HG03575 (cell line): ENCODE measurements around the gene SERPINE2.

ENCODE experiments used
- ATAC-seq: cut with Tn5 transposase; IDR thresholded peaks from one replicate; pipeline ENCODE4 v1.9.1; 2021; ENCODE audit not compliant: unreplicated experiment, insufficient number of reproducible peaks, low FRiP score; ENCODE audit errors: extremely low read depth

Gene SERPINE2

GRCh38 chr2:224058048-224058775 is 19.1 kb upstream of the SERPINE2 start:
- ATAC-seq: no peak

DNA sequence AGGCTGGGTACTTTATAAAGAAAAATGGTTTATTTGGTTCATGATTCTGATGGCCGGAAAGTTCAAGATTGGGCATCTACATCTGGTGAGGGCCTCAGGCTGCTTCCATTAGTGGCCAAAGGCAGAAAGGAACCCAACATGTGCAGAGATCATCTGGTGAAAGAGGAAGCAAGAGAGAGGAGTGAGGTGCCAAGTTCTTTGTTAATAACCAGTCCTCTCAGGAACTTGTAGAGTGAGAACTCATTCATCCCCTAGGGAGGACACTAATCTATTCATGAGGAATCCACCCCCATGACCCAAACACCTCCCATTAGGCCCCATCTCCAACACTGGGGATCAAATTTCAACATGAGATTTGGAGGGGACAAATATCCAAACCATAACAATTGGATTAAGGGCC is 17.8 kb upstream of the SERPINE2 start:
- ATAC-seq: no peak

DNA sequence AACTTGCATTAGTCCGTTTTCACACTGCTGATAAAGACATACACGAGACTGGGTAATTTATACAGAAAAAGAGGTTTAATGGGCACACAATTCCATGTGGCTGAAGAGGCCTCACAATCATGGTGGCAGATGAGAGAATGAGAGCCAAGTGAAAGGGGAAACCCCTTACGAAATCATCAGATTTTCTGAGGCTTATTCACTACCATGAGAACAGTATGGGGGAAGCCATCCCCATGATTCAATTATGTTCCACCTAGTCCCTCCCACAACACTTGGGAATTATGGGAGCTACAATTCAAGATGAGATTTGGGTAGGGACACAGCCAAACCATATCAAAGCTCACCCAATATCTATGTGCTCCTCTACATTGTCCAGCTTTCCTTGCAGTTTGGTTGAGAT is 16.0 kb upstream of the SERPINE2 start:
- no peak for ATAC-seq

DNA sequence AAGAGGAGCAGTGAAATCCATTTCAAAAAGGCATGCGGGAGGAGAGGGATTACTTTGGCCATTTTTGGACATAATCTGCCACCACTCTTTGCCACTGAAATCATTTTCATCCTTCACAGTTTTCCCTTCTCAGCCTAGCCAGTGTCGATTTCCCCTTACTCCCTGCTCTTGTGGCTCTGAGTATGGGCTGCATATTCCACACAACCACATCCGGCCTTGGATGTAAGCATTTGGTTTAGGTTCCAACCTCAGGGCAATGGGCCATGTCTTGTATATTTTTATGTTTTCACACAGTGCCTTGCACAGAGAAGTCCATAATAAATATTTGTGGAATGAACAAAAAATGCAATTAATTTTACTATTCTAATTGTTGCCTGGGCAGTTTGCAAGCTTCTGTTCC is 7.7 kb upstream of the SERPINE2 start:
- no peak for ATAC-seq

DNA sequence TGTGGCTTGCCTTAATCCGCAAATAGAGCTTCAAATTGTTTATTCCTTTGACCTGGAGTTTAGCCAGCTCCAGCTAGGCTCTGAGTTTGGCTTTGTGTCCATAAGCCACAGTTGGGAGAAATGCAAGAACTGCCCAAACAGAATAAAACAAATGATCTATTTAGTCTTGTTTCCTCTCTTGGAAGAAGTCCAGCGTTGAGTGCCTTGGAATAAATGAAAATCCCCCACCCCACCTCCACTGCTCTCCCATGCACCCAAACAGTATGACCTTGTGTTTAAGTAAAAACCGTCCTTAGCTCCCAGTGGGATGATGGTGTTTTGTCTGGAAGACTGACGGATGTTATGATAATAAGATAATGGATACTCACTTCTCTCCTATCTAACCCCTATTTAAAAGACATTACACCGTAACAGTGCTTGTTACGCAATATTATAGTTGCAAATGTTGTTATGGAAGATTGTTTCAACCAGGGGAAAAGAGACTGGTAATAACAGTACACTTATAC is 3.2 kb upstream of the SERPINE2 start:
- no peak for ATAC-seq

- no peak for ATAC-seq
These were observed 2.5 kb upstream of the SERPINE2 start for GRCh38 chr2:224041554-224041953.

GRCh38 chr2:224040753-224041152 is 1.7 kb upstream of the SERPINE2 start:
- no peak for ATAC-seq

DNA sequence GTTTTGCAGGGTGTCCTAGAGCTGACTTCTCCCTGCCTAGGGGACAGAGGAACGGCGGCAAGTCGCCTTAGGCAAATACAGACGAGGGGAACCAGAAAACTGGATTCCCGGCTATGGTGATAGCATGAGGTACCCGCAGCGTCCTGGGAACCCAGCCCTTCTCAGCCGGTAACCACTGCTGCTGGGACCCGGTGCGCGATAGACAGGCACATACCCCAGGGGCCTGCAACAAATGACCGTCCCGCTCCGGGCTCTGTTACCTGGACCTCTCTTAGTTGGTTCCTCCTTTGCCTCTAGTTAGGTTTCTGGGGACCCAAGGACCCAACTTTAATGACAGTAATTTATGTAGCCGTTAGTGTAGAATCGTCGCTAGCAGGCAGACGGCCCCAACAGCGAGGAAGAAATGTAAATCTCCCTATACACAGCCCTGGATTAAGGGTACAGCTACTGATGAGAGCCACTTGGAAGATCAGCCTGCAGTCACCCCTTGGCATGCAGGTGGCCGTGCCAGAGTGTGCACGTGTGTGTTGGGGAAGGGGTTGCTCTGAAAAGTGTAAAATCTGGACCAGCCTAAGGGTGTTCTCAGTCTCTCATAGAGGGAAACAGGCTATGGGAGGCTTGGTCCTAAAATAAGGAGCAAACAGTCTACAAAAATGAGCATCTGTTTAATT is 819 bp upstream of the SERPINE2 start:
- ATAC-seq: no peak

DNA sequence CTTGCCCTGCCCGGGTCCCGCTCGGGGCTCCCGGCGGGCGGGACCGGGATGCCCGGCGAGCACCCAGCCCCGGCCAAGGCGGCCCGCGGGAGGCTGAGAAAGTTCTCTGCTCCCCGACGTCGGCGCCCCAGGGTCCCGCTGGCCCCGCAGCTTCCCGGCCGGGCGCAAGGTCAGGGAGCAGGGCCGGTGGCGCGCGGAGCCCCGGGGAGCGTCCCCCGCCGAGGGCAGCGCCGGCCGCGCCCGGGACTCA is 331 bp downstream of the SERPINE2 start:
- ATAC-seq: no peak

DNA sequence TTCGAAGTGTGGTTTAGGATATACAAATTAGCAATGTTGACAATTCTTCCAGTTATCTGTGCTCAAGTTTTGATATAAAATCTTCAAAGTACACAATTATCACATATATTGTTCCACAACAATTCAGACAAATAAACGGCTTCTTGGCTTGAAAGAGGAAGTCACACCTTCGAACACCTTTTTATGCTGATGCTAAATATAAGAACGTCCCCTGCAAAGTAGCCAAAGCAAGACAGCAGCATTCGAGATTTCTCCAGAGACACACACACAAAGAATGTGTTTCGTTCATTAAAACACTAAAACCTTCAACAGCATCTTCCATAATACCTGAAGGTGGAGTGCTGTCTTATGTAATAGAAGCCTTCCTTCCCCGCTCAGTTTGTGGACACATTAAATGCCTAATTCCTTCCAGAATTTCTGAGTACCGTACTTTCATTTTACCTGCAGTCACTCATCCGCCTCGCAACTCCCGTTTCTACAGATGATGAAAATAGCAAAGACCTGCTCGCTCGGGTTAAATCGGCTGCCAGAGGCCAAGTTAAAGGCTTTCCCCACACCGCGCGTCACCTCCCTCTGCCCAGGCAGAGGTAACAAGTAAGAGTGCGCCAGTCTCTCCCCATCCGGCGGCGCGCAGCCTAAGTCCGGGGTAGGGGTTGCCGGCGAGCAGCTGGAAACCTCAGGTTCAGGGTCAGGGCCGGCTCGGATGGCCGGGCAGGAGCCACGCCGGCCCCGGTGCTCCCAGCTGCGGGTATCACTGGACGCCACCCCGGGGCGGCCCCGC is 847 bp downstream of the SERPINE2 start:
- ATAC-seq: no peak

DNA sequence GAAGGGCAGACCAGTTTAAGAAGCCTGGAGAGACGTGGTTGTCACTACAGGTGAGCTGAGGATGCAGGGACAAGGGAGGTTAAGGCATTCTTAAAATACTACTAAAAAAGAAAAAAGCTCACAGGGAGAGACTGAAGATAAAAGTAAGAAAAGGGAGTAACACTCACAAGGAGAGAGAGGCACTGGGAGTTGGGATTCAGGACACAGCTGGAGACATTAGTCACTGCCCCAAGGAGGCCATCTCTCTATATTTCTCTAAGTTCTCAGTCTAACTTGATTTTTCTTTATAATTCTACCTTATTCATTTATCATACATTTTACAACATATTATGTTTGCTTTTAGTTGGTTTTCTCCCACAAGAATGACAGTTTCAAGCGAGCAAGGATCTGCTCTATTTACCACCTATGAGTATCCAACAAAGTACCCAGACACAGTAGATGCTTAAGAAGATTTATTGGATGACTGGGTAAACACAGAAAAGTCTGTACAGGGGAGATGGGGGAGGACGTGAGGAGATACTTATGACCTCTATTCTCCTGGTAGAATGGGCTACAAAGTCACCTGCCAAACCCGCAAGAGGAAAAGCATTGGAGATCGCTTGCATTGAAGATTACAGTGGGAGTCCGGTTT is 2.2 kb downstream of the SERPINE2 start:
- no peak for ATAC-seq

GRCh38 chr2:224034017-224034416 is 5.1 kb downstream of the SERPINE2 start:
- ATAC-seq: no peak

GRCh38 chr2:224033601-224034000 is 5.5 kb downstream of the SERPINE2 start:
- ATAC-seq: no peak

DNA sequence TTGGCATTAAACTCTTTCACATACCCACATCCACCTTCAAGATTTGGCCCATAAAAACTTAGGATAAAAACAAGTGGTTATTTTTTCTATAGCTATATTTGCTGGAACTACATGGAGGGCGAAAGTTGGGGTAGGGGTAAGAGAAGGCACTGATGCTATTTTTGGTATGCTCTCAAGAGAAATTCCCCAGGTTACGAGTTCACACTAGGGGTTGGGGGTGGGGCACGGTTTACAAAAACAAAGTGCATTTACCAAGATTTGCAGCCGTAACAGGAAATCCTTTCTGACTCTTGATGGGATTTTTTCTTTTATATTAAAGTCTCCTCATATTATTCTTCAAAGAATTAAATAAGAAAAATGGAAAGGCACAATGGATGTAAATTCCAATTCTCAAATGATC is 6.8 kb downstream of the SERPINE2 start:
- no peak for ATAC-seq

DNA sequence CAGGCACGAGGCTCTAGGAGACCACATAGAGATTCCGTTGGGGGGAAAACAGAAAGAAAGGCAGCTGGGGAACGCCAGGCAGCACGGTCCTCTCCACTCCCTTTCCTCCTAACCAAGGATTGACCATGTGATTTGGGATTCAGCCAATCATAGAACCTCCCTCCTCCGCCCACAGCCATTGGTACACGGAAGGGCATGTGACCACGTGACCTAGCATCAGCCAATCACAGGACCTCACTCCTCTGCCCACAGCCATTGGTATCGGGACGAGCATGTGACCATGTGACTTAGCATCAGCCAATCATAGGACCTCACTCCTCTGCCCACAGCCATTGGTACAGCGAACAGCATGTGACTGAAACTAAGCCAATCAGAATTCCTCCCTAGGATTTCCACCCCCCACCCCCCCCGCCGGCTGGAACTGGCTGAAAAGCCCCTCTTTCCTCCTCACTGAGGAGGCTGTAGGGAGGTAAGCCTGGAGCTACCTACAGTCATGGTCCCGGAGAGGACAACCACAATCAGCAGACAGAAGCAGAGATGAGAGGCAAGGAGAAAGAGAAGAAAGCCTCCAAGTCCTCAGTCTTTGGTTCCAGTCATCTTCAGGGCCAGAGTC is 7.6 kb downstream of the SERPINE2 start:
- no peak for ATAC-seq

DNA sequence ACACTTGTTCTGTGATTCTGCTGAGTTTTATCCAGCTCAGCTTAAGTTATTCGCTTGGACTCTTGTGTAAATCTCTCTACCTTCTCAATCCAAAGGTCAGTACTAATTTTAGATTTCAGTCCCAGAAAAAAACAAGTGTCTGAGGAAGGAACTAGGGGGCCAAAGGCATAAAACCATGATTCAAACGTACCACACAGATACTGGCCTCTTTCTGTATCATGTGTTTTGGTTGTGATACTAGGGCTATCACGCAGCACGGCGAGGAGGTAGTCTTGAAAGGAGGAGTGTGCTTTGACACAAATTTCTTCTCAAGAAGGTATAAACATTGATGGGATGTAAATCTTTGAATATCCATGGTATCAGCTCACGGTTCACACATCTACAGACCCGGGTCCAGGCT is 8.3 kb downstream of the SERPINE2 start:
- ATAC-seq: no peak

DNA sequence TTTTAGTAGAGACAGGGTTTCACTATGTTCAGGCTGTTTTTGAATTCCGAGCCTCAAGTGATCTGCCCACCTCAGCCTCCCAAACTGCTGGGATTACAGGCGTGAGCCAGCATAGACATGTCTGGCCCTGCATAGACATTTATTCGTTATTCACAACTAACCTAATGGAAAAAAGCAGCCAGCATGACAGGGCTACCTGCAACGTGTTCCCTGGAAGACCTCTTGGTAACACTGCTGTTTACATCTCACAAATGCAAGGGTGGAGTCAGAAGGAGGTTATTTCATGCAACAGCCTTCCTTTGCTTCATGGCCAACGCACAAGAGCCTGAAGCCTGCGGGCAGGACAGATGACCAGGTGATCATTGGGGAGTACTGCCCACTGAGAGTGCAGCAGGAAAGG is 9.2 kb downstream of the SERPINE2 start:
- no peak for ATAC-seq

DNA sequence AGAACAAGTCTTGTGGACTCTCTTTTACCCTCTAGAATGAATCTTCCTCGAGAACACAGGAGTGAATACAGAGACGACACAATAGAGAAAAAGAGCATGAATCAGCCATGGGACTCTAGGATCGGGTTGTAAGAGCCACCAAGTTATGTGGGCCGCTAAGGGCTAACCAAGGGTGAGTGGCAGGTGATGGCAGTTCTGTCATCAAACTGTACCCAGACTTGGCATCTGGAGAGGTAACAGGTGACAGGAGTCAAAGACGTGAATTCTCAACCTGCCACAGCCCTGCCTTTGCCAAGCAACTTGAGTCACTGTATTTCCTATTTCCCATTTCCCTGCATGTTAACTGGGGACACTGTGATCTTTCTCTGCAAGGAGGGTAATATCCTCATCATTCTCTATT is 11.2 kb downstream of the SERPINE2 start:
- no peak for ATAC-seq

DNA sequence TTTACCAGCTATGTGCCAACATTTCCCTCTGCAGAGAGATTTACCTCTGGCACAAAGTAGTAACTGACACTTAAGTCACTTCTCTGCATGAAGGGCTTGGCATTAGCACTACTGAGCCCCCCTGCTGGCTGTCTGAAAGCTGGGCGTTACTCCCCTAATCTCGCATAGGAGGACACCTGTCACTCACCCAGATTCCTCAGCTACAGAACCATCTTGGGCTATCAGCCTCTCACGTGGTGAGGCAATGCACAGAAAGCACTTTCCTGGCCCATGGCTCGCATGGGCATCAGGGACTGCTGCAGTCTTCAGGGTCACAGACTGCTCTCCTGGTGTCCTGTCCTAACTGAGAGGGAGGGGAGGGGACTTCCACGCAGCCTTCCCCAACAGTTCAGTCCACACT is 12.0 kb downstream of the SERPINE2 start:
- no peak for ATAC-seq
